ENCODE measurements around the gene GPC6.

GPC6 gene

DNA sequence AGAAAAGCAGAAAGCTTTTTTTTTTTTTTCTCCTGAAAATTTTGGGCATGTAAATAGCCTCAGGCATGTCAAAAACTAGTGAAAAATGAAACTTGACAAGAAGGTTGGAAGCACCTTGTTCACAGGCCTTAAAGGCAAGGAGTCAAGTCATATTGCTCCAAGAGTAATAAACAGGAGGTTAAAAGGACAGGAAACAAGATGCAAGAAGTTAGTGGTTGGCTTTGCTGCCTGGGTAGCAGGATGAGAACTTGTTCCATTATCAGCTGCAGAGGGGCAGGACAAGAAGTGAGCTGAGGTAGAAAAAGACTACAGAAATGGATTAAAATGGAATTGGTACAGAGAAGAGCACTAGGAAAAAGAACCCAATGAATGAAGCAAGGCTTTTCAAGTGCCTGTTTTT, 1010.3 kb downstream of the GPC6 start (continued):
- TF ChIP-seq, protein P1, sequence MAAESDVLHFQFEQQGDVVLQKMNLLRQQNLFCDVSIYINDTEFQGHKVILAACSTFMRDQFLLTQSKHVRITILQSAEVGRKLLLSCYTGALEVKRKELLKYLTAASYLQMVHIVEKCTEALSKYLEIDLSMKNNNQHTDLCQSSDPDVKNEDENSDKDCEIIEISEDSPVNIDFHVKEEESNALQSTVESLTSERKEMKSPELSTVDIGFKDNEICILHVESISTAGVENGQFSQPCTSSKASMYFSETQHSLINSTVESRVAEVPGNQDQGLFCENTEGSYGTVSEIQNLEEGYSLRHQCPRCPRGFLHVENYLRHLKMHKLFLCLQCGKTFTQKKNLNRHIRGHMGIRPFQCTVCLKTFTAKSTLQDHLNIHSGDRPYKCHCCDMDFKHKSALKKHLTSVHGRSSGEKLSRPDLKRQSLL (tag by site-specific recombination; IDR thresholded peaks at IDR 0.05) = no peak
- TF ChIP-seq, protein P2, sequence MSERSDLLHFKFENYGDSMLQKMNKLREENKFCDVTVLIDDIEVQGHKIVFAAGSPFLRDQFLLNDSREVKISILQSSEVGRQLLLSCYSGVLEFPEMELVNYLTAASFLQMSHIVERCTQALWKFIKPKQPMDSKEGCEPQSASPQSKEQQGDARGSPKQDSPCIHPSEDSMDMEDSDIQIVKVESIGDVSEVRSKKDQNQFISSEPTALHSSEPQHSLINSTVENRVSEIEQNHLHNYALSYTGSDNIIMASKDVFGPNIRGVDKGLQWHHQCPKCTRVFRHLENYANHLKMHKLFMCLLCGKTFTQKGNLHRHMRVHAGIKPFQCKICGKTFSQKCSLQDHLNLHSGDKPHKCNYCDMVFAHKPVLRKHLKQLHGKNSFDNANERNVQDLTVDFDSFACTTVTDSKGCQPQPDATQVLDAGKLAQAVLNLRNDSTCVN (tag by site-specific recombination; optimal IDR thresholded peaks at IDR 0.05) = no peak
- TF ChIP-seq ZSCAN16 (tag by site-specific recombination; IDR thresholded peaks at IDR 0.05) = no peak
- TF ChIP-seq, protein P3, sequence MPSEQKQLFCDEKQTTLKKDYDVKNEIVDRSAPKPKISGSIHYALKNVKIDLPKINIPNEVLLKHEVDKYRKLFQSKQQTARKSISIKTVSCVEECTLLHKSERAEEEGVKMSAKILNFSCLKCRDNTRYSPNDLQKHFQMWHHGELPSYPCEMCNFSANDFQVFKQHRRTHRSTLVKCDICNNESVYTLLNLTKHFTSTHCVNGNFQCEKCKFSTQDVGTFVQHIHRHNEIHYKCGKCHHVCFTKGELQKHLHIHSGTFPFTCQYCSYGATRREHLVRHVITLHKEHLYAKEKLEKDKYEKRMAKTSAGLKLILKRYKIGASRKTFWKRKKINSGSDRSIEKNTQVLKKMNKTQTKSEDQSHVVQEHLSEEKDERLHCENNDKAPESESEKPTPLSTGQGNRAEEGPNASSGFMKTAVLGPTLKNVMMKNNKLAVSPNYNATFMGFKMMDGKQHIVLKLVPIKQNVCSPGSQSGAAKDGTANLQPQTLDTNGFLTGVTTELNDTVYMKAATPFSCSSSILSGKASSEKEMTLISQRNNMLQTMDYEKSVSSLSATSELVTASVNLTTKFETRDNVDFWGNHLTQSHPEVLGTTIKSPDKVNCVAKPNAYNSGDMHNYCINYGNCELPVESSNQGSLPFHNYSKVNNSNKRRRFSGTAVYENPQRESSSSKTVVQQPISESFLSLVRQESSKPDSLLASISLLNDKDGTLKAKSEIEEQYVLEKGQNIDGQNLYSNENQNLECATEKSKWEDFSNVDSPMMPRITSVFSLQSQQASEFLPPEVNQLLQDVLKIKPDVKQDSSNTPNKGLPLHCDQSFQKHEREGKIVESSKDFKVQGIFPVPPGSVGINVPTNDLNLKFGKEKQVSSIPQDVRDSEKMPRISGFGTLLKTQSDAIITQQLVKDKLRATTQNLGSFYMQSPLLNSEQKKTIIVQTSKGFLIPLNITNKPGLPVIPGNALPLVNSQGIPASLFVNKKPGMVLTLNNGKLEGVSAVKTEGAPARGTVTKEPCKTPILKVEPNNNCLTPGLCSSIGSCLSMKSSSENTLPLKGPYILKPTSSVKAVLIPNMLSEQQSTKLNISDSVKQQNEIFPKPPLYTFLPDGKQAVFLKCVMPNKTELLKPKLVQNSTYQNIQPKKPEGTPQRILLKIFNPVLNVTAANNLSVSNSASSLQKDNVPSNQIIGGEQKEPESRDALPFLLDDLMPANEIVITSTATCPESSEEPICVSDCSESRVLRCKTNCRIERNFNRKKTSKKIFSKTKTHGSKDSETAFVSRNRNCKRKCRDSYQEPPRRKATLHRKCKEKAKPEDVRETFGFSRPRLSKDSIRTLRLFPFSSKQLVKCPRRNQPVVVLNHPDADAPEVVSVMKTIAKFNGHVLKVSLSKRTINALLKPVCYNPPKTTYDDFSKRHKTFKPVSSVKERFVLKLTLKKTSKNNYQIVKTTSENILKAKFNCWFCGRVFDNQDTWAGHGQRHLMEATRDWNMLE (tag by site-specific recombination; conservative IDR thresholded peaks at IDR 0.05; ENCODE audit: low read depth) = no peak
- TF ChIP-seq, protein P4, sequence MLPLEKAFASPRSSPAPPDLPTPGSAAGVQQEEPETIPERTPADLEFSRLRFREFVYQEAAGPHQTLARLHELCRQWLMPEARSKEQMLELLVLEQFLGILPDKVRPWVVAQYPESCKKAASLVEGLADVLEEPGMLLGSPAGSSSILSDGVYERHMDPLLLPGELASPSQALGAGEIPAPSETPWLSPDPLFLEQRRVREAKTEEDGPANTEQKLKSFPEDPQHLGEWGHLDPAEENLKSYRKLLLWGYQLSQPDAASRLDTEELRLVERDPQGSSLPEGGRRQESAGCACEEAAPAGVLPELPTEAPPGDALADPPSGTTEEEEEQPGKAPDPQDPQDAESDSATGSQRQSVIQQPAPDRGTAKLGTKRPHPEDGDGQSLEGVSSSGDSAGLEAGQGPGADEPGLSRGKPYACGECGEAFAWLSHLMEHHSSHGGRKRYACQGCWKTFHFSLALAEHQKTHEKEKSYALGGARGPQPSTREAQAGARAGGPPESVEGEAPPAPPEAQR (tag by site-specific recombination; IDR thresholded peaks at IDR 0.05) = no peak

DNA sequence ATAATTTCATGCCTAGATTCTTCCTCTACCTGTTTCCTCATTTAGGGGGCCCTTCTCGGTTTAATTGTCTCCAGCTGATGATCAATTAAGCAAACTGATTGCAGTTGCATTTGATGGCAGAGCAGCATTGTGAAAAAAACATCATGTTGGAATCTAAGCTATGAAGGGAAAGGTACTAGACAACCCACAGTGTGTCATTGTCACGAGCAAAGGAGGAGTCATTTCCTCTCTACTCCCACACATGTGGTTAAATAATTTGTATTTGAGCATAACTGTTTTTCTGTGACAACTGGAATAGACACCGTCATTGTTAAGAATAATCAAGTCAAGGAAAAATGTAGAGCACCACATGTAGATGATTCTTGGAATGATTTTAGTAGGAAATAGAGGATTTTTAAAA, 1012.5 kb downstream of the GPC6 start:
- TF ChIP-seq ZNF202 (tag by site-specific recombination; IDR thresholded peaks at IDR 0.05; ENCODE audit: borderline replicate concordance) = no peak
- TF ChIP-seq ZNF654 (tag by site-specific recombination; IDR thresholded peaks at IDR 0.05; ENCODE audit: low read depth) = no peak
- TF ChIP-seq ZBTB7A (tag by site-specific recombination; IDR thresholded peaks at IDR 0.05; ENCODE audit: low read depth) = no peak
- no peak for TF ChIP-seq TCF7L2 (IDR thresholded peaks at IDR 0.05; ENCODE audit: borderline replicate concordance, low read depth, low read length)
- TF ChIP-seq ZNF629 (tag by site-specific recombination; IDR thresholded peaks at IDR 0.05) = no peak
- no peak for TF ChIP-seq ZNF777 (tag by site-specific recombination; IDR thresholded peaks at IDR 0.05; ENCODE audit: borderline replicate concordance)
- TF ChIP-seq ZNF624 (tag by site-specific recombination; IDR thresholded peaks at IDR 0.05) = no peak
- no peak for TF ChIP-seq ZBTB20 (tag by site-specific recombination; IDR thresholded peaks at IDR 0.05)
- no peak overlapping the region for H3K4me3 ChIP-seq (ENCODE audit: low read depth, low read length)
- H3K27ac ChIP-seq (ENCODE audit: extremely low read depth, low read depth, low read length) = no peak overlapping the region
- CTCF ChIA-PET = no interaction called here
- no peaks in the 10 kb centered on the region for H3K9me3 ChIP-seq (ENCODE audit: control insufficient read depth, insufficient read depth, low read depth, low read length)
- no peaks in the 10 kb centered on the region for H3K4me1 ChIP-seq (ENCODE audit: control insufficient read depth, insufficient read depth, low read length)
- POLR2A ChIA-PET = no interaction called here
- H3K36me3 ChIP-seq (ENCODE audit: control insufficient read depth in 2 of 2, insufficient read depth in 1 of 2, low read length in 2 of 2) = no peaks in the 10 kb centered on the region

DNA sequence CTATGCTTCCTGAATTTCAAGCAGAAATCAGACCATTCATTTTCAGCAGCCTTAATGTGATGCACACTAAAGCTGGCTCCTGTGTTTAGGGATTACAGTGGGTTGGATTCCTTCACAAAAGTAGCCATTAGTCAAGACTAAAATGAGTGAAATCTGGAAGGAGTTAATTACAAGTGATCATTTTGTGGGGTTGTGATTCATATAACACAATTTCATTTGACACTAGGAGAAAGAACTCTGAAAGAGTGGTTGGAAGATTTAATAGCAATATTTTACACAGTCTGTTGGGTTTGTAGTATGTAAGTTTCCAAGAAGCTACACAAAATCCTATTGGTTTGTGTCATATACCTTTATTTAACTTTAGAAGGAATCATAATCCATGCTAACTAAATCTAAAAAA, 1015.9 kb downstream of the GPC6 start:
- Histone ChIP-seq H3K36me3 (ENCODE audit: control insufficient read depth in 2 of 2, insufficient read depth in 1 of 2, low read length in 2 of 2) (no peaks in the 10 kb centered on the region), H3K27ac (ENCODE audit: extremely low read depth, low read depth, low read length) (no peak overlapping the region), H3K4me1 (ENCODE audit: control insufficient read depth, insufficient read depth, low read length) (no peaks in the 10 kb centered on the region), H3K9me3 (ENCODE audit: control insufficient read depth, insufficient read depth, low read depth, low read length) (no peaks in the 10 kb centered on the region), H3K4me3 (ENCODE audit: low read depth, low read length) (no peak overlapping the region)
- CTCF ChIA-PET = no interaction called here
- POLR2A ChIA-PET = no interaction called here
- no peak for TF ChIP-seq ZNF747 (tag by site-specific recombination; IDR thresholded peaks at IDR 0.05)
- TF ChIP-seq ZNF350 (tag by site-specific recombination; IDR thresholded peaks at IDR 0.05) = no peak
- no peak for TF ChIP-seq ZNF560 (tag by site-specific recombination; IDR thresholded peaks at IDR 0.05; ENCODE audit: borderline replicate concordance)
- TF ChIP-seq GFI1B (tag by site-specific recombination; IDR thresholded peaks at IDR 0.05) = no peak
- TF ChIP-seq ZNF529 (tag by site-specific recombination; IDR thresholded peaks at IDR 0.05; ENCODE audit: insufficient replicate concordance) = no peak
- TF ChIP-seq GLIS1 (tag by site-specific recombination; IDR thresholded peaks at IDR 0.05) = no peak
- no peak for TF ChIP-seq ZNF561 (tag by site-specific recombination; IDR thresholded peaks at IDR 0.05; ENCODE audit: borderline replicate concordance)
- TF ChIP-seq ZNF776 (tag by site-specific recombination; IDR thresholded peaks at IDR 0.05; ENCODE audit: borderline replicate concordance) = no peak
- no peak for TF ChIP-seq ZNF121 (tag by site-specific recombination; IDR thresholded peaks at IDR 0.05)
- no peak for TF ChIP-seq ZNF37A (tag by site-specific recombination; IDR thresholded peaks at IDR 0.05)
- TF ChIP-seq TCF7L2 (IDR thresholded peaks at IDR 0.05; ENCODE audit: borderline replicate concordance, low read depth, low read length) = no peak
- TF ChIP-seq ZNF341 (tag by site-specific recombination; IDR thresholded peaks at IDR 0.05; ENCODE audit: low read depth) = no peak
- TF ChIP-seq ZFP3 (tag by site-specific recombination; IDR thresholded peaks at IDR 0.05; ENCODE audit: low read depth) = no peak
- TF ChIP-seq SP2 (tag by site-specific recombination; IDR thresholded peaks at IDR 0.05) = no peak
- no peak for TF ChIP-seq ZNF76 (tag by site-specific recombination; IDR thresholded peaks at IDR 0.05; ENCODE audit: borderline replicate concordance, low read depth)
